GM12873 (cell line): Measurements from ENCODE around the gene SETDB1.

ENCODE experiments used
- CTCF ChIP-seq: IDR thresholded peaks from 2 replicates; pipeline ENCODE4 v1.5.1; 2012; ENCODE audit warnings: low read depth, mild to moderate bottlenecking, moderate library complexity, low read length, control low read depth; ENCODE audit not compliant: insufficient read depth; ENCODE audit errors: missing control alignments

Gene SETDB1

DNA sequence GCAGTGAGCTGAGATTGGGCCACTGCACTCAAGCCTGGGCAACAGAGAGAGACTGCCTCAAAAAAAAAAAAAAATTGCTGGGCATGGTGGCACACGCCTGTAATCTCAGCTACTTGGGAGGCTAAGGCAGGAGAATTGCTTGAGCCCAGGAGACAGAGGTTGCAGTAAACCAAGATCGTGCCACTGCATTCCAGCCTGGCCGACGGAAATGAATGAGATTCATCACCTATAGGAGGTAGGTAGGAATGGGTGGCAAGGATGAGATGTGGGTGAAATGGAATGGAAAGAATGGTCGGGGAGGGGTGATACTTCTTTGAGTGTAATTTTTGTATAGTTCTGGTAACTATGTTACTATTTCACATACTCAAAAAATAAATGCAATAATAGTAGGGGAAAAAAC lies 23.8 kb upstream of the SETDB1 start:
- TF ChIP-seq CTCF, result no peak

DNA sequence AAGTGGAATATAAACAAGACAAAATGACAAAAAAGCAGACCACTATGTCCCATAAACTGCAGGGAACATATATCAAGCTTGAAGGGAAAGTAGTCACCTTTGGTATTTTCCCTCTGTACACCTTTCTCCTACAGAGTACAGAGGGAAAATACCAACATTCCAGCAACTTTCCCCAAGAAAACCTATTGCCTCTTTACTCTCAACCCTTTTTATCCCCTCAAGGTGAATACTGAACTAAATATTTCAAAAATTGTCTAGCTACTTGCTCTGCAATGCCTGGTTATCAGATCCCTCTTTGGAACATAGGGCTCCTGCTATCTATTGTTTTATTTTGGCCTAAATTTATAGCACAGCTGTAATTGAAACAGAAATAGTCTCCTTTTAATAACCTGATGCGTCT lies 23.4 kb upstream of the SETDB1 start:
- no peak for TF ChIP-seq CTCF

- TF ChIP-seq CTCF, result no peak
Measured at GRCh38 chr1:150905301-150905700, 20.9 kb upstream of the SETDB1 start.

GRCh38 chr1:150906329-150906728 lies 19.8 kb upstream of the SETDB1 start:
- no peak for TF ChIP-seq CTCF

DNA sequence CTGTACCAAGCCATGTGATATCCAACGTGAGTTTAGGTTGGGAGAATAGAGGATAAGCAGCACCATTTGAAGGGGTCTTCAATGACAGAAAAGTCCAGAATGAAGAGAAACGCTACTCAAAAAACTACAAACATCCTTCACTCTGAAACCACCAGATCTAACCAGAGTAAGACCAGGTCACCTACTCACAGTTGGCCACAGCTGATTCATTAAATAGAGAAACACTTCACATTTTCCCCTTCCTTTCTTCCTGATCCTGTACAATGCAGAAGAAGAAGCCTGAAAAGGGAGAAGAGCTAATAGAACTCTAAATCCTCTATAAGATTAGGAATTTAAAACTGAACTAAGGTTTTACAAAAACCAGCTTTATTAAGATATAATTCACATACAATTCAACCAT lies 19.4 kb upstream of the SETDB1 start:
- TF ChIP-seq CTCF, result no peak

DNA sequence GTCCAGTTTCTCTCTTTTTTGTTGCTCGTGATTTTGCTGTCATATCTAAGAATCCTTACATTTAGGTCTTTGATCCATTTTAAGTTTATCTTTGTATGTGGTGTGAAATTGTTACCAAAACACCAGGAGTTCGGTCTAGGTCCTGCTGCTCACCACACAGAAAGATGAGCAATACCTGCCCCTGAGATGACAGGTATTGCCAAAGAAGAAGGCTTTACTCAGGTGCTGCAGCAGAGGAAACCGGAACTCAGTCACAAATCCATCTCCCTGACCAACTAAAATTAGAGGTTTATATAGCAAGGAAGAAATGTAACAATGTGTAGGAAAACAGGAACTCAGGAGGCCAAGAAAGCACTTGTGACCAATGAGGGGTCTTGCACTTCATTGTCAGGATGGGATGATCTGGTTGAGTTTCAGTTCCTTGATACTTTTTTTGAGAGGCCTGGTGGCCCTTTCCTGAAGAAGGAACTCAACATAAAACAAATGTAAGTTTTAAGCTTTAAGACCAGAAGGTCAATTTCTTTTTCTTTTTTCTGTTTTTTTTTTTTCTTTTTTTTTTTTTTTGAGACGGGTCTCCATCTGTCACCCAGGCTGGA lies 16.5 kb upstream of the SETDB1 start:
- no peak for TF ChIP-seq CTCF

DNA sequence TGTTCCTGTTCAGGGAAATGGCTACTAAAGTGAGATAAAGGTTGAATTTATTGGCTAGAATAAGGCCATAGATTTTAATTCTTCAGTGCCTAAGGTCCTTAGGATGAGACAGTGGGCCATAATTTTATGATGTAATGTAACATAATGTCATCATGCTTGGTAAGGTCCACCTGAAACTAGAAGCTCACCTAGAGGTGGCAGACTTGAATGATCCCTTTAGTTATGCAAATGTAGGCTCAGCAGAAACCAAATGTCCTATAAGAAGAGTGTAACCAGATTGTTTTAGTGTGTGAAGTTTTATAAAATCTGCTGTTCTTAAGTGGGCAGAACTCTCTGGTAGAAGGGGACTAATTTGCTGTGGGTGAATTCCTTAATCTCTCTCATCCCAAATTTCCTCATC lies 13.5 kb upstream of the SETDB1 start:
- TF ChIP-seq CTCF, result no peak
